AG09309 (cell line): ENCODE measurements around the gene SMAD2.
"Not testable (repeated sequence)": the region's sequence is repeated elsewhere in the genome, so short reads cannot be mapped to it uniquely, and the experiment has no call there.

ENCODE experiments used
- DNase-seq: peaks from one replicate; pipeline ENCODE4 v3.0.0-alpha.2; 2010; ENCODE audit warnings: low read depth
- H3K4me3 ChIP-seq: 2 replicates; pipeline ENCODE4 v1.5.1; 2011; ENCODE audit warnings: mild to moderate bottlenecking, low read depth, low read length, moderate library complexity; ENCODE audit not compliant: control insufficient read depth
- TF ChIP-seq, protein P1 (sequence below): IDR thresholded peaks from 2 replicates; pipeline ENCODE4 v1.5.1; 2011; ENCODE audit warnings: mild to moderate bottlenecking, low read depth, low read length, inconsistent platforms; ENCODE audit not compliant: insufficient read depth, control insufficient read depth; ENCODE audit errors: missing control alignments

Gene SMAD2

GRCh38 chr18:47838396-47838795 is 92.1 kb downstream of the SMAD2 start:
- no peak for DNase-seq
- no peak overlapping the region for H3K4me3 ChIP-seq
- TF ChIP-seq, protein P1, sequence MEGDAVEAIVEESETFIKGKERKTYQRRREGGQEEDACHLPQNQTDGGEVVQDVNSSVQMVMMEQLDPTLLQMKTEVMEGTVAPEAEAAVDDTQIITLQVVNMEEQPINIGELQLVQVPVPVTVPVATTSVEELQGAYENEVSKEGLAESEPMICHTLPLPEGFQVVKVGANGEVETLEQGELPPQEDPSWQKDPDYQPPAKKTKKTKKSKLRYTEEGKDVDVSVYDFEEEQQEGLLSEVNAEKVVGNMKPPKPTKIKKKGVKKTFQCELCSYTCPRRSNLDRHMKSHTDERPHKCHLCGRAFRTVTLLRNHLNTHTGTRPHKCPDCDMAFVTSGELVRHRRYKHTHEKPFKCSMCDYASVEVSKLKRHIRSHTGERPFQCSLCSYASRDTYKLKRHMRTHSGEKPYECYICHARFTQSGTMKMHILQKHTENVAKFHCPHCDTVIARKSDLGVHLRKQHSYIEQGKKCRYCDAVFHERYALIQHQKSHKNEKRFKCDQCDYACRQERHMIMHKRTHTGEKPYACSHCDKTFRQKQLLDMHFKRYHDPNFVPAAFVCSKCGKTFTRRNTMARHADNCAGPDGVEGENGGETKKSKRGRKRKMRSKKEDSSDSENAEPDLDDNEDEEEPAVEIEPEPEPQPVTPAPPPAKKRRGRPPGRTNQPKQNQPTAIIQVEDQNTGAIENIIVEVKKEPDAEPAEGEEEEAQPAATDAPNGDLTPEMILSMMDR = no peak

DNA sequence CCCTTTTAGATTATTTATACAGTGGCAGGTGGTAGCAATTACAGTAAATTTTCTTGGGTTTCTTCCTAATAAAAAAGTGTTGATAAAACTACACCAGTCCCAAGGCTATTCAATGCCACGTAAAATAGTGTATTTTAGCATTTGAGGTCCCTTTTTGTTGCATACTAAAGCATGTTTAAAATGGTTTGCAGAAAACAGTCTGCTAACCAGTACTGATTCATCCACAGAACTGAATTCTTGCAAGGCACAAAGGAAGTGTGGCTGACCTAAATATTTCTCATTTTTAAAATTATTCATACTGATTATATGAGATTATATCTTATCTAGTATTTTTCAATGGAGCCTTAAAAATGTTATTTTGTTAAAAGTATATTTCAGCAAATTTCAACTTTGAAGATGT is 98.1 kb downstream of the SMAD2 start:
- no peak for DNase-seq
- H3K4me3 ChIP-seq = no peak overlapping the region
- TF ChIP-seq, protein P1 = no peak

GRCh38 chr18:47831351-47831750 is 99.1 kb downstream of the SMAD2 start:
- TF ChIP-seq, protein P1 = no peak
- H3K4me3 ChIP-seq = no peak overlapping the region
- DNase-seq = no peak

DNA sequence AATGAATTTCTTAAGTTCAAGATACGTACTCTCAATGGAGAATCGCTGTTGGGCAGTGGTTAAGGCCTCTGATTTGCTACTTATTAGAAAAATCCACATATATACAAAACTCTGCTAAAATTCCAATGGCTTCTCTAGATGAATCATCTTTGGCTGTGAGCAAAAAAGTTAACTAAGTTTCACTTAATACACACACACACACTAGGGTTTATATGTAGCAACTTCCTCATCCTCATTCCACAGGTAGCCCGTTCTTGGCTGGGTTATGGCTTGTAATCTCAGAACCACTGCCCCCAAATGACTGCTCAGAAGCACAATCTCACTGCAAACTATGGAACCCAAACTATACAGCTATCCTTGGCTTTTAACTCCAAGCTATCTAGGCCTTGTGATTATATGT is 99.7 kb downstream of the SMAD2 start:
- TF ChIP-seq, protein P1 = no peak
- DNase-seq = no peak
- no peak overlapping the region for H3K4me3 ChIP-seq

DNA sequence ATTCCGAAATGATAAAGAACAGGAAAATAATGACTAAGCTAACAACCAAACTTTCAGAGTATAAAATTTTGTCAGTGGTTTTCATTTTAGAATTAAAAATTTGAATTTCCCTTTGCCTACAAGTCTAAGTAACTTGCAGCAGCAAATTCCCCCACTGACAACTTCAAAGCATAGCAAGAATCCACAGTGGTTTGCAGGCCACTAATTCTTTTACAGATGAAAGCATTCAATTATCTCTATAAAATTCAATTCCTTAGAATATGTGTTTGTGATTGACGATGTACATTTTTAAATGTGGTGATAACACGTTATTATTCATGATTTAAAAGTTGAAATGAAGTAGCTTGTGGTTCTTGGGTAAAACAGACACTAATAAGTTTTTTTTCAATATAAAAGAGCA is 100.6 kb downstream of the SMAD2 start:
- DNase-seq = no peak
- TF ChIP-seq, protein P1 = no peak
- H3K4me3 ChIP-seq = no peak overlapping the region

DNA sequence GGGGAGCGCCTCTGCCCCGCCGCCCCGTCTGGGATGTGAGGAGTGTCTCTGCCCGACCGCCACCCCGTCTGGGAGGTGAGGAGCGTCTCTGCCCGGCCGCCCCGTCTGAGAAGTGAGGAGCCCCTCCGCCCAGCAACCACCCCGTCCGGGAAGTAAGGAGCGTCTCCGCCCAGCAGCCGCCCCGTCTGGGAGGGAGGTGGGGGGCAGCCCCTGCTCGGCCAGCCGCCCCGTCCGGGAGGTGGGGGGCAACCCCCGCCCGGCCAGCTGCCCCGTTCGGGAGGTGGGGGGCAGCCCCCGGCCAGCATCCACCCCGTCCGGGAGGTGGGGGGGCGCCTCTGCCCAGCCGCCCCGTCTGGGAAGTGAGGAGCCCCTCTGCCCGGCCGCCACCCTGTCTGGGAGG is 102.4 kb downstream of the SMAD2 start:
- H3K4me3 ChIP-seq, DNase-seq: not testable (repeated sequence)

GRCh38 chr18:47826157-47827074 is 104.0 kb downstream of the SMAD2 start:
- DNase-seq = no peak
- TF ChIP-seq, protein P1 = no peak
- no peak overlapping the region for H3K4me3 ChIP-seq
